Neural progenitor cell (in vitro differentiated cells): ENCODE measurements around the gene PPID. TPM values are rescaled to one million over a fixed set of nuclear protein-coding genes. Genes with fewer than 3 reads are reported as not detected.

Experiments
- DNase-seq: peaks from one replicate; pipeline ENCODE4 v3.0.0-alpha.2; 2016; ENCODE audit warnings: low spot score
- H2AFZ ChIP-seq: fragments of 200-600 bp; sonication (generic); replicated peaks from 2 replicates; pipeline ENCODE4 v1.6.1; 2016; ENCODE audit warnings: antibody characterized with exemption
- H3F3A ChIP-seq: fragments of 200-600 bp; sonication (generic); 2 replicates; pipeline ENCODE4 v1.6.1; 2016; ENCODE audit warnings: antibody characterized with exemption, low read depth
- H3K27ac ChIP-seq: fragments of 200-600 bp; sonication (generic); 2 replicates; pipeline ENCODE4 v1.5.1; 2016; ENCODE audit warnings: mild to moderate bottlenecking
- H3K27me3 ChIP-seq: fragments of 200-600 bp; sonication (generic); 2 replicates; pipeline ENCODE4 v1.6.1; 2016; ENCODE audit warnings: mild to moderate bottlenecking, moderate library complexity
- H3K36me3 ChIP-seq: fragments of 200-600 bp; sonication (generic); 2 replicates; pipeline ENCODE4 v1.5.1; 2016
- H3K4me1 ChIP-seq: fragments of 200-600 bp; sonication (generic); 2 replicates; pipeline ENCODE4 v1.6.1; 2016; ENCODE audit warnings: mixed run types
- H3K4me2 ChIP-seq: fragments of 200-600 bp; sonication (generic); 2 replicates; pipeline ENCODE4 v1.6.1; 2016
- H3K4me3 ChIP-seq: fragments of 200-600 bp; sonication (generic); 2 replicates; pipeline ENCODE4 v1.5.1; 2016
- H3K79me2 ChIP-seq: fragments of 200-600 bp; sonication (generic); 2 replicates; pipeline ENCODE4 v1.6.1; 2016; ENCODE audit warnings: low read depth
- H3K9ac ChIP-seq: fragments of 200-600 bp; sonication (generic); 2 replicates; pipeline ENCODE4 v1.6.1; 2016
- H3K9me3 ChIP-seq: fragments of 200-600 bp; sonication (generic); 2 replicates; pipeline ENCODE4 v1.5.1; 2016; ENCODE audit warnings: low read depth
- H4K20me1 ChIP-seq: fragments of 200-600 bp; sonication (generic); 2 replicates; pipeline ENCODE4 v1.6.1; 2016; ENCODE audit warnings: low read depth
- H3K27ac Mint-ChIP-seq: 3 replicates; pipeline ENCODE4 v1.8.0; 2021; ENCODE audit warnings: mixed read lengths
- H3K27me3 Mint-ChIP-seq: 2 replicates; pipeline ENCODE4 v1.8.0; 2022; ENCODE audit warnings: low read depth, mild to moderate bottlenecking, inconsistent platforms, moderate library complexity, mixed read lengths; ENCODE audit not compliant: insufficient read depth
- H3K36me3 Mint-ChIP-seq: 3 replicates; pipeline ENCODE4 v1.8.0; 2021; ENCODE audit warnings: mixed read lengths
- H3K4me1 Mint-ChIP-seq: 3 replicates; pipeline ENCODE4 v1.8.0; 2021; ENCODE audit warnings: mixed read lengths
- H3K4me3 Mint-ChIP-seq: 3 replicates; pipeline ENCODE4 v1.8.0; 2021; ENCODE audit warnings: mild to moderate bottlenecking, moderate library complexity, mixed read lengths
- H3K9me3 Mint-ChIP-seq: 3 replicates; pipeline ENCODE4 v1.8.0; 2020; ENCODE audit warnings: mixed read lengths
- EZH2 ChIP-seq: fragments of 200-600 bp; sonication (generic); IDR thresholded peaks from 2 replicates; pipeline ENCODE4 v1.6.1; 2017; ENCODE audit warnings: antibody characterized with exemption, mild to moderate bottlenecking, moderate library complexity
- EZH2phosphoT487 ChIP-seq: fragments of 200-600 bp; sonication (generic); IDR thresholded peaks from 2 replicates; pipeline ENCODE4 v1.6.1; 2017; ENCODE audit warnings: antibody characterized with exemption
- total RNA-seq: library from RNA; depleted of rRNA; stranded (reverse); fragments of >200 nt; gene quantifications from 2 replicates; pipeline ENCODE4 v1.2.3, GENCODE V29; 2015; ENCODE audit warnings: low replicate concordance
- TF ChIP-seq, protein P1 (sequence below): fragments of 200-600 bp; sonication (generic); IDR thresholded peaks from 2 replicates; pipeline ENCODE4 v1.5.1; 2017; ENCODE audit warnings: antibody characterized with exemption, mild to moderate bottlenecking

Gene PPID
- 54.0 and 106 TPM in 2 replicates for total RNA-seq

GRCh38 chr4:158722917-158723793, at the start of gene PPID:
PPID (minus strand) TSS chr4:158723396; CDS start chr4:158723288, 108 bp downstream.
- Histone ChIP-seq H3F3A (peaks cover 9% of the 10 kb centered on the region), H3K36me3 (peaks cover 6% of the 10 kb centered on the region), H2AFZ (peak within 1 kb of the TSS; percentile 91), H3K27ac (peak within 1 kb of the TSS; percentile 87), H3K27me3 (no peaks in the 10 kb centered on the region), H3K9ac (peak within 1 kb of the TSS; percentile 77), H3K9me3 (no peaks in the 10 kb centered on the region), H3K4me2 (peak within 1 kb of the TSS; percentile 86), H3K79me2 (peaks cover 30% of the 10 kb centered on the region), H3K4me1 (peaks cover 3% of the 10 kb centered on the region), H4K20me1 (no peaks in the 10 kb centered on the region), H3K4me3 (peak within 1 kb of the TSS; percentile 81)
- H3K4me3 Mint-ChIP-seq = peak within 1 kb of the TSS; percentile 96
- DNase-seq = peak; percentile 91
- TF ChIP-seq EZH2 (no peak), EZH2phosphoT487 (no peak)
- TF ChIP-seq, protein P1, sequence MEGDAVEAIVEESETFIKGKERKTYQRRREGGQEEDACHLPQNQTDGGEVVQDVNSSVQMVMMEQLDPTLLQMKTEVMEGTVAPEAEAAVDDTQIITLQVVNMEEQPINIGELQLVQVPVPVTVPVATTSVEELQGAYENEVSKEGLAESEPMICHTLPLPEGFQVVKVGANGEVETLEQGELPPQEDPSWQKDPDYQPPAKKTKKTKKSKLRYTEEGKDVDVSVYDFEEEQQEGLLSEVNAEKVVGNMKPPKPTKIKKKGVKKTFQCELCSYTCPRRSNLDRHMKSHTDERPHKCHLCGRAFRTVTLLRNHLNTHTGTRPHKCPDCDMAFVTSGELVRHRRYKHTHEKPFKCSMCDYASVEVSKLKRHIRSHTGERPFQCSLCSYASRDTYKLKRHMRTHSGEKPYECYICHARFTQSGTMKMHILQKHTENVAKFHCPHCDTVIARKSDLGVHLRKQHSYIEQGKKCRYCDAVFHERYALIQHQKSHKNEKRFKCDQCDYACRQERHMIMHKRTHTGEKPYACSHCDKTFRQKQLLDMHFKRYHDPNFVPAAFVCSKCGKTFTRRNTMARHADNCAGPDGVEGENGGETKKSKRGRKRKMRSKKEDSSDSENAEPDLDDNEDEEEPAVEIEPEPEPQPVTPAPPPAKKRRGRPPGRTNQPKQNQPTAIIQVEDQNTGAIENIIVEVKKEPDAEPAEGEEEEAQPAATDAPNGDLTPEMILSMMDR = no peak
- H3K9me3 Mint-ChIP-seq = no peaks in the 10 kb centered on the region
- H3K27me3 Mint-ChIP-seq = peaks cover 2% of the 10 kb centered on the region
- H3K36me3 Mint-ChIP-seq = peaks cover 10% of the 10 kb centered on the region
- peak within 1 kb of the TSS; percentile 94 for H3K27ac Mint-ChIP-seq
- H3K4me1 Mint-ChIP-seq = peaks cover 18% of the 10 kb centered on the region

- Histone ChIP-seq H3K4me2 (no peak overlapping the region), H3K4me1 (peaks cover 20% of the 10 kb centered on the region), H3K4me3 (no peak overlapping the region), H2AFZ (no peak overlapping the region), H3K36me3 (no peaks in the 10 kb centered on the region), H3K27ac (no peak overlapping the region), H3K79me2 (peaks cover 12% of the 10 kb centered on the region), H3K9ac (no peak overlapping the region), H4K20me1 (no peaks in the 10 kb centered on the region), H3K27me3 (peaks cover 33% of the 10 kb centered on the region), H3F3A (peaks cover 9% of the 10 kb centered on the region), H3K9me3 (no peaks in the 10 kb centered on the region)
- Mint-ChIP-seq H3K4me1 (peaks cover 49% of the 10 kb centered on the region), H3K4me3 (no peak overlapping the region), H3K36me3 (peaks cover 1% of the 10 kb centered on the region), H3K27ac (no peak overlapping the region), H3K9me3 (no peaks in the 10 kb centered on the region), H3K27me3 (peaks cover 10% of the 10 kb centered on the region)
- TF ChIP-seq, protein P1 = no peak
- no peak for DNase-seq
Observed at GRCh38 chr4:158771776-158772175, 48.6 kb upstream of the PPID start.

DNA sequence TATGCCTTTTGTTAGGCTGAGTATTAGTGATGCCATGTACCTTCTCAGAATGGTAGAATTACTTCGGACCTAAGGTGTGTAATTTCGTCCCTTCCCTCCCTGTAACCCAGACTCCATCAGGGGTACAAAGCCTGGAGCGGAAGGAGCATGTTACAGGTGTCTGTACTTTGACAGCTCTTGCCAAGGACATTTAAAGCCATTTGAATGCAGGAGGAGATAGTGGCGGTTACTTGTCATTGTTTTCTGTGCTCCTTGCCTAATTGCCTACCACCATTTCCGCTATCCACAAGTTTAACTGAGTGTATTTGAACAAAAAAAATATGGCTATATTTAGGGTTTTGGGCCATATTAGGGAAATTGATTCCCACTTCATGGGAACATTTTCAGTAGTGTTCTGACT, 47.5 kb upstream of the PPID start:
- H3K27ac ChIP-seq = no peak overlapping the region
- H4K20me1 ChIP-seq = no peaks in the 10 kb centered on the region
- H3K9me3 ChIP-seq = no peaks in the 10 kb centered on the region
- DNase-seq = no peak
- H3K79me2 ChIP-seq = peaks cover 12% of the 10 kb centered on the region
- H3F3A ChIP-seq = peaks cover 9% of the 10 kb centered on the region
- Mint-ChIP-seq H3K4me3 (peak overlapping the region; percentile 98), H3K4me1 (peaks cover 39% of the 10 kb centered on the region), H3K9me3 (no peaks in the 10 kb centered on the region), H3K27me3 (peaks cover 10% of the 10 kb centered on the region), H3K36me3 (peaks cover 1% of the 10 kb centered on the region), H3K27ac (no peak overlapping the region)
- TF ChIP-seq EZH2 = no peak
- TF ChIP-seq EZH2phosphoT487 = no peak
- TF ChIP-seq, protein P1 = no peak
- H3K4me3 ChIP-seq = peak overlapping the region; percentile 67
- no peak overlapping the region for H2AFZ ChIP-seq
- H3K4me2 ChIP-seq = no peak overlapping the region
- H3K27me3 ChIP-seq = peaks cover 36% of the 10 kb centered on the region
- H3K4me1 ChIP-seq = peaks cover 13% of the 10 kb centered on the region
- H3K9ac ChIP-seq = no peak overlapping the region
- no peaks in the 10 kb centered on the region for H3K36me3 ChIP-seq
